Small intestine (tissue), 7 donors: Measurements from ENCODE around the gene ZNF554. TPM values are rescaled to one million over a fixed set of nuclear protein-coding genes. Genes with fewer than 3 reads are reported as not detected.

Source experiments
- DNase-seq, 2 donors: peaks; one replicate each; pipeline versions ENCODE4 v3.0.0 to v3.0.0-alpha.2; 2013
- FAIRE-seq: peaks from 2 replicates; lab custom pipeline; 2012; peaks lifted over from hg19 to GRCh38; lab: Jason Lieb, UNC
- H3K27ac ChIP-seq, 3 donors: one replicate each; pipeline ENCODE4 v1.5.1; 2013; ENCODE audit warnings: low read length in 2 of 3, mild to moderate bottlenecking in 2 of 3, control low read depth in 1 of 3, inconsistent platforms in 1 of 3, low read depth in 1 of 3, moderate library complexity in 1 of 3
- H3K27me3 ChIP-seq, 3 donors: one replicate each; pipeline ENCODE4 v1.6.1; 2013; ENCODE audit warnings: low read length in 3 of 3, inconsistent platforms in 1 of 3; ENCODE audit not compliant: control insufficient read depth in 3 of 3, insufficient read depth in 3 of 3
- H3K36me3 ChIP-seq, 3 donors: one replicate each; pipeline ENCODE4 v1.6.1; 2013; ENCODE audit warnings: low read length in 3 of 3, inconsistent platforms in 1 of 3, low read depth in 1 of 3, mild to moderate bottlenecking in 1 of 3, moderate library complexity in 1 of 3; ENCODE audit not compliant: control insufficient read depth in 3 of 3, insufficient read depth in 2 of 3
- H3K4me1 ChIP-seq, 3 donors: one replicate each; pipeline ENCODE4 v1.6.1; 2013; ENCODE audit warnings: low read length in 2 of 3, inconsistent platforms in 1 of 3, low read depth in 1 of 3, mild to moderate bottlenecking in 1 of 3, moderate library complexity in 1 of 3; ENCODE audit not compliant: control insufficient read depth in 3 of 3, insufficient read depth in 2 of 3
- H3K4me3 ChIP-seq, 3 donors: one replicate each; pipeline ENCODE4 v1.5.1; 2013; ENCODE audit warnings: low read length in 3 of 3, control low read depth in 1 of 3, inconsistent platforms in 1 of 3, low read depth in 1 of 3, mild to moderate bottlenecking in 1 of 3, moderate library complexity in 1 of 3
- H3K9me3 ChIP-seq, 2 donors: one replicate each; pipeline ENCODE4 v1.6.1; 2013; ENCODE audit warnings: low read depth in 1 of 2, low read length in 1 of 2; ENCODE audit not compliant: control insufficient read depth in 2 of 2, insufficient read depth in 1 of 2
- WGBS, 3 donors: extraction: QIAGEN DNeasy Blood & Tissue Kit; methylation state at CpG; one replicate each; pipeline ENCODE4 v1.1.7; 2013; 5-methylcytosine and 5-hydroxymethylcytosine counted together
- polyA plus RNA-seq, 4 donors: library from polyadenylated mRNA; stranded (reverse) in 3 of 4; unstranded in 1 of 4; fragments of 200-250 nt in 3 of 4; fragments of 120-200 nt in 1 of 4; gene quantifications; one replicate each; pipeline versions ENCODE4 v1.2.1 to v1.2.3, GENCODE V29; 2013
- donor health status: healthy with polysubstance abuse.
- donor health status: control.
- donor health status: control.
- donor health status: Bipolar disorder and iron deficiency.
- donor health status: healthy.

Gene ZNF554
- polyA plus RNA-seq, 4 donors = 2.0 to 6.7 (median 4.5) TPM

GRCh38 chr19:2823646-2824045 lies 4.0 kb downstream of the ZNF554 start:
- Histone ChIP-seq H3K4me3 (no peak overlapping the region), H3K27me3 (no peaks in the 10 kb centered on the region), H3K4me1 (peaks cover 0 to 4% (median 0%) of the 10 kb centered on the region in 3 donors), H3K9me3 (peaks cover 0 to 27% of the 10 kb centered on the region in 2 donors), H3K36me3 (peaks cover 0 to 42% (median 3%) of the 10 kb centered on the region in 3 donors), H3K27ac (no peak overlapping the region)
- FAIRE-seq (no peak), DNase-seq (no peak)
- 79 to 93% (median 89%) methylated on average over 9 of the region's 9 CpGs for WGBS, 3 donors

GRCh38 chr19:2824129-2824528 lies 4.5 kb downstream of the ZNF554 start:
- Histone ChIP-seq H3K27me3 (no peaks in the 10 kb centered on the region), H3K4me1 (peaks cover 0 to 4% (median 0%) of the 10 kb centered on the region in 3 donors), H3K27ac (no peak overlapping the region), H3K9me3 (peaks cover 0 to 28% of the 10 kb centered on the region in 2 donors), H3K36me3 (peaks cover 0 to 43% (median 3%) of the 10 kb centered on the region in 3 donors), H3K4me3 (no peak overlapping the region)
- 60 to 72% (median 68%) methylated on average over 8 of the region's 8 CpGs for WGBS, 3 donors
- FAIRE-seq (no peak), DNase-seq (no peak)

- H3K4me3 ChIP-seq = no peak overlapping the region
- peaks cover 0 to 47% of the 10 kb centered on the region in 2 donors for H3K9me3 ChIP-seq
- DNase-seq (no peak), FAIRE-seq (no peak)
- H3K36me3 ChIP-seq = peaks cover 0 to 45% (median 3%) of the 10 kb centered on the region in 3 donors
- H3K27ac ChIP-seq = no peak overlapping the region
- 89 to 98% (median 92%) methylated on average over 2 of the region's 2 CpGs for WGBS, 3 donors
- no peaks in the 10 kb centered on the region for H3K4me1 ChIP-seq
- H3K27me3 ChIP-seq = no peaks in the 10 kb centered on the region
These were observed 7.4 kb downstream of the ZNF554 start for GRCh38 chr19:2827022-2827421.

- Histone ChIP-seq H3K27me3 (no peaks in the 10 kb centered on the region), H3K27ac (no peak overlapping the region), H3K4me1 (no peaks in the 10 kb centered on the region), H3K36me3 (peaks cover 0 to 48% (median 8%) of the 10 kb centered on the region in 3 donors), H3K4me3 (no peak overlapping the region), H3K9me3 (peaks cover 2 to 56% of the 10 kb centered on the region in 2 donors)
- no peak for DNase-seq
- WGBS, 3 donors = 87 to 95% (median 90%) methylated on average over 13 of the region's 13 CpGs
- no peak for FAIRE-seq
These were observed 8.3 kb downstream of the ZNF554 start for GRCh38 chr19:2827840-2828489.

GRCh38 chr19:2834294-2834871 lies 14.7 kb downstream of the ZNF554 start:
- peaks cover 4 to 49% (median 19%) of the 10 kb centered on the region in 3 donors for H3K36me3 ChIP-seq
- no peak for DNase-seq
- no peak overlapping the region for H3K4me3 ChIP-seq
- peaks cover 0 to 2% (median 0%) of the 10 kb centered on the region in 3 donors for H3K27me3 ChIP-seq
- no peaks in the 10 kb centered on the region for H3K4me1 ChIP-seq
- no peak overlapping the region for H3K27ac ChIP-seq
- 97 to 98% (median 97%) methylated on average over 19 of the region's 19 CpGs for WGBS, 3 donors
- no peak for FAIRE-seq
- H3K9me3 ChIP-seq = peaks cover 5 to 88% of the 10 kb centered on the region in 2 donors

GRCh38 chr19:2837430-2837829 lies 17.8 kb downstream of the ZNF554 start:
- peaks cover 0 to 2% (median 0%) of the 10 kb centered on the region in 3 donors for H3K27me3 ChIP-seq
- H3K9me3 ChIP-seq = peaks cover 4 to 69% of the 10 kb centered on the region in 2 donors
- peaks cover 4 to 40% (median 19%) of the 10 kb centered on the region in 3 donors for H3K36me3 ChIP-seq
- DNase-seq = no peak
- 84 to 100% (median 97%) methylated on average over 2 to 4 of the region's 4 CpGs for WGBS, 3 donors
- FAIRE-seq = no peak
- no peak overlapping the region for H3K4me3 ChIP-seq
- H3K27ac ChIP-seq = no peak overlapping the region
- peaks cover 0 to 4% (median 2%) of the 10 kb centered on the region in 3 donors for H3K4me1 ChIP-seq

- DNase-seq (peak; percentile 99 to 100), FAIRE-seq (peak; percentile 59)
- Histone ChIP-seq H3K27me3 (no peaks in the 10 kb centered on the region), H3K4me3 (peak within 1 kb of the TSS; percentile 66 to 68 (median 66)), H3K36me3 (peaks cover 0 to 13% (median 0%) of the 10 kb centered on the region in 3 donors), H3K4me1 (peaks cover 0 to 5% (median 4%) of the 10 kb centered on the region in 3 donors), H3K27ac (peak within 1 kb of the TSS; percentile 69 to 94 (median 87)), H3K9me3 (peaks cover 0 to 36% of the 10 kb centered on the region in 2 donors)
- WGBS, 3 donors = 0 to 1% (median 0%) methylated on average over 79 to 106 of the region's 106 CpGs
These were observed 21.4 kb downstream of the ZNF554 start, which contains the start of gene ZNF555 for GRCh38 chr19:2840794-2841791. ZNF555 (plus strand) TSS chr19:2841475; CDS start chr19:2841573, 98 bp downstream.
